Breast epithelium (tissue), 3 donors: ENCODE data around the gene TCTA.

ENCODE experiments used
- CTCF ChIP-seq, 3 donors: fragments of 450-650 bp; IDR thresholded peaks; one replicate each; pipeline ENCODE4 v1.5.1; 2016 to 2017; ENCODE audit warnings: antibody characterized with exemption in 3 of 3, mild to moderate bottlenecking in 3 of 3, moderate library complexity in 3 of 3
- POLR2AphosphoS5 ChIP-seq, 3 donors: sonication (generic); formaldehyde crosslinking; IDR thresholded peaks; one replicate each; pipeline ENCODE4 v1.6.1; 2017; ENCODE audit warnings: antibody characterized with exemption in 3 of 3

- TF ChIP-seq CTCF (IDR thresholded peaks at IDR 0.05) (no peak), POLR2AphosphoS5 (IDR thresholded peaks at IDR 0.05) (no peak)
These were observed 2.0 kb upstream of the TCTA start for GRCh38 chr3:49410066-49410845.
